ENCODE measurements around the gene CPNE8.

CPNE8 gene

GRCh38 chr12:38823738-38824137 lies 81.7 kb downstream of the CPNE8 start:
- no peaks in the 10 kb centered on the region for H3K9me3 ChIP-seq
- H3K4me3 ChIP-seq: no peak overlapping the region
- no peak for DNase-seq
- H3K27me3 ChIP-seq: no peaks in the 10 kb centered on the region
- no peaks in the 10 kb centered on the region for H3K36me3 ChIP-seq
- intact Hi-C loops (cut with DNase I; ENCODE audit: low total_unique reads): no loop called here
- no peak for TF ChIP-seq CTCF (IDR thresholded peaks at IDR 0.05)
- no peak overlapping the region for H3K27ac ChIP-seq
- no peaks in the 10 kb centered on the region for H3K4me1 ChIP-seq

GRCh38 chr12:38823314-38823713 lies 82.1 kb downstream of the CPNE8 start:
- Histone ChIP-seq H3K27ac (no peak overlapping the region), H3K4me3 (no peak overlapping the region), H3K36me3 (no peaks in the 10 kb centered on the region), H3K27me3 (no peaks in the 10 kb centered on the region), H3K9me3 (no peaks in the 10 kb centered on the region), H3K4me1 (no peaks in the 10 kb centered on the region)
- DNase-seq: no peak
- intact Hi-C loops (cut with DNase I; ENCODE audit: low total_unique reads): no loop called here
- TF ChIP-seq CTCF (IDR thresholded peaks at IDR 0.05): no peak

GRCh38 chr12:38817942-38818341 lies 87.4 kb downstream of the CPNE8 start:
- Histone ChIP-seq H3K4me3 (no peak overlapping the region), H3K4me1 (no peaks in the 10 kb centered on the region), H3K27ac (no peak overlapping the region), H3K36me3 (peaks cover 0 to 2% (median 0%) of the 10 kb centered on the region in 3 donors), H3K27me3 (no peaks in the 10 kb centered on the region), H3K9me3 (no peaks in the 10 kb centered on the region)
- intact Hi-C loops (cut with DNase I; ENCODE audit: low total_unique reads): no loop called here
- DNase-seq: no peak
- TF ChIP-seq CTCF (IDR thresholded peaks at IDR 0.05): no peak

GRCh38 chr12:38813923-38814322 lies 91.5 kb downstream of the CPNE8 start:
- intact Hi-C loops (cut with DNase I; ENCODE audit: low total_unique reads): no loop called here
- Histone ChIP-seq H3K4me1 (no peaks in the 10 kb centered on the region), H3K36me3 (peaks cover 5 to 17% (median 7%) of the 10 kb centered on the region in 3 donors), H3K27ac (no peak overlapping the region), H3K9me3 (no peaks in the 10 kb centered on the region), H3K27me3 (no peaks in the 10 kb centered on the region), H3K4me3 (no peak overlapping the region)
- DNase-seq: no peak
- TF ChIP-seq CTCF (IDR thresholded peaks at IDR 0.05): no peak

GRCh38 chr12:38811814-38812356 lies 93.5 kb downstream of the CPNE8 start:
- Histone ChIP-seq H3K4me3 (no peak overlapping the region), H3K27me3 (no peaks in the 10 kb centered on the region), H3K4me1 (no peaks in the 10 kb centered on the region), H3K27ac (no peak overlapping the region), H3K36me3 (peaks cover 5 to 17% (median 7%) of the 10 kb centered on the region in 3 donors), H3K9me3 (no peaks in the 10 kb centered on the region)
- DNase-seq: no peak
- intact Hi-C loops (cut with DNase I; ENCODE audit: low total_unique reads): no loop called here
- no peak for TF ChIP-seq CTCF (IDR thresholded peaks at IDR 0.05)

GRCh38 chr12:38809832-38810231 lies 95.6 kb downstream of the CPNE8 start:
- intact Hi-C loops (cut with DNase I; ENCODE audit: low total_unique reads): no loop called here
- H3K9me3 ChIP-seq: no peaks in the 10 kb centered on the region
- H3K4me3 ChIP-seq: no peak overlapping the region
- H3K27ac ChIP-seq: no peak overlapping the region
- DNase-seq: no peak
- no peaks in the 10 kb centered on the region for H3K4me1 ChIP-seq
- no peak for TF ChIP-seq CTCF (IDR thresholded peaks at IDR 0.05)
- no peaks in the 10 kb centered on the region for H3K27me3 ChIP-seq
- H3K36me3 ChIP-seq: peaks cover 5 to 17% (median 7%) of the 10 kb centered on the region in 3 donors

Data from tibial artery (tissue), 4 donors.